ENCODE measurements around the gene ERC2. TPM values are rescaled to one million over a fixed set of nuclear protein-coding genes. Genes with fewer than 3 reads are reported as not detected.

Gene ERC2
- total and polyA plus RNA-seq, 7 experiments from 2014 or later: not detected

GRCh38 chr3:55704521-55704920 is 763.7 kb downstream of the ERC2 start:
- Mint-ChIP-seq H3K9me3 (peaks cover 0 to 8% (median 0%) of the 10 kb centered on the region in 11 donors), H3K4me1 (peaks cover 0 to 2% (median 0%) of the 10 kb centered on the region in 7 donors), H3K36me3 (no peaks in the 10 kb centered on the region), H3K27ac (no peak overlapping the region), H3K4me3 (no peak overlapping the region), H3K27me3 (peaks cover 0 to 6% (median 0%) of the 10 kb centered on the region in 5 donors)
- Histone ChIP-seq H3K27ac (ENCODE audit: low read depth, low read length) (no peak overlapping the region), H3K4me3 (ENCODE audit: low read length) (no peak overlapping the region), H3K9me3 (ENCODE audit: control insufficient read depth in 2 of 3, low read length in 3 of 3) (no peaks in the 10 kb centered on the region), H3K36me3 (ENCODE audit: control insufficient read depth in 2 of 3, insufficient read depth in 3 of 3, low read length in 3 of 3) (no peaks in the 10 kb centered on the region), H3K27me3 (ENCODE audit: control insufficient read depth in 2 of 2, insufficient read depth in 2 of 2, low read length in 2 of 2) (no peaks in the 10 kb centered on the region), H3K4me1 (ENCODE audit: control insufficient read depth in 2 of 2, insufficient read depth in 2 of 2, low read length in 2 of 2) (no peaks in the 10 kb centered on the region)
- DNase-seq (no peak), ATAC-seq (no peak)
- ChIA-PET POLR2A (no interaction called here), CTCF (no interaction called here)
- intact Hi-C loops (cut with micrococcal nuclease): no loop called here

- DNase-seq (no peak), ATAC-seq (no peak)
- Histone ChIP-seq H3K27ac (ENCODE audit: low read depth, low read length) (no peak overlapping the region), H3K4me1 (ENCODE audit: control insufficient read depth in 2 of 2, insufficient read depth in 2 of 2, low read length in 2 of 2) (no peaks in the 10 kb centered on the region), H3K4me3 (ENCODE audit: low read length) (no peak overlapping the region), H3K27me3 (ENCODE audit: control insufficient read depth in 2 of 2, insufficient read depth in 2 of 2, low read length in 2 of 2) (no peaks in the 10 kb centered on the region), H3K36me3 (ENCODE audit: control insufficient read depth in 2 of 3, insufficient read depth in 3 of 3, low read length in 3 of 3) (no peaks in the 10 kb centered on the region), H3K9me3 (ENCODE audit: control insufficient read depth in 2 of 3, low read length in 3 of 3) (no peaks in the 10 kb centered on the region)
- Mint-ChIP-seq H3K27me3 (peaks cover 0 to 4% (median 0%) of the 10 kb centered on the region in 5 donors), H3K27ac (no peak overlapping the region), H3K36me3 (no peaks in the 10 kb centered on the region), H3K9me3 (peaks cover 0 to 8% (median 0%) of the 10 kb centered on the region in 11 donors), H3K4me3 (no peak overlapping the region), H3K4me1 (peaks cover 0 to 2% (median 0%) of the 10 kb centered on the region in 7 donors)
- ChIA-PET CTCF (no interaction called here), POLR2A (no interaction called here)
- intact Hi-C loops (cut with micrococcal nuclease): no loop called here
Measured at GRCh38 chr3:55702822-55703221, 765.4 kb downstream of the ERC2 start.

DNA sequence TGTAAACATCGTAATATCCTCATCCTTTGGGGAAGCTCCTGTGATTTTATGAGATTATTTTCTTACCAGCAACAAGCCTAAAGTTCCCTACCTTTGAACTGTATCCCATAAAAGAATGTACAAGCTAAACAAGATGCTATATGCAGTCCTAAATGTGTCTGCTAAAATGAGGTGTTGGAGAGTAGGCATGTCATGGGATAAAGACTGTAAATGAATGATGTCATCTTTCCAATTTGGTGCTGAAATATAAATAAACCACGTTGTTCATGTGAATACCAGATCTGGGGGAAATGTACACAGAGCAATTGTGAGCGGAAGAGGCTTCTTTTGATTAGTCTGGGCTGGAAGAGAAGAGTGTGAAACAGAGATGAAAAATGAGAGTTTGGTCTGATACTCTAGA is 766.3 kb downstream of the ERC2 start:
- Histone ChIP-seq H3K4me3 (ENCODE audit: low read length) (no peak overlapping the region), H3K4me1 (ENCODE audit: control insufficient read depth in 2 of 2, insufficient read depth in 2 of 2, low read length in 2 of 2) (no peaks in the 10 kb centered on the region), H3K27me3 (ENCODE audit: control insufficient read depth in 2 of 2, insufficient read depth in 2 of 2, low read length in 2 of 2) (no peaks in the 10 kb centered on the region), H3K27ac (ENCODE audit: low read depth, low read length) (no peak overlapping the region), H3K9me3 (ENCODE audit: control insufficient read depth in 2 of 3, low read length in 3 of 3) (no peaks in the 10 kb centered on the region), H3K36me3 (ENCODE audit: control insufficient read depth in 2 of 3, insufficient read depth in 3 of 3, low read length in 3 of 3) (no peaks in the 10 kb centered on the region)
- ATAC-seq (no peak), DNase-seq (no peak)
- ChIA-PET POLR2A (no interaction called here), CTCF (no interaction called here)
- Mint-ChIP-seq H3K9me3 (peaks cover 0 to 8% (median 0%) of the 10 kb centered on the region in 11 donors), H3K36me3 (no peaks in the 10 kb centered on the region), H3K27me3 (peaks cover 0 to 4% (median 0%) of the 10 kb centered on the region in 5 donors), H3K27ac (no peak overlapping the region), H3K4me1 (peaks cover 0 to 2% (median 0%) of the 10 kb centered on the region in 7 donors), H3K4me3 (no peak overlapping the region)
- intact Hi-C loops (cut with micrococcal nuclease): no loop called here

GRCh38 chr3:55698831-55699230 is 769.4 kb downstream of the ERC2 start:
- peaks cover 0 to 8% (median 0%) of the 10 kb centered on the region in 11 donors for H3K9me3 Mint-ChIP-seq

GRCh38 chr3:55697177-55697865 is 770.9 kb downstream of the ERC2 start:
- Histone ChIP-seq H3K36me3 (ENCODE audit: control insufficient read depth in 2 of 3, insufficient read depth in 3 of 3, low read length in 3 of 3) (no peaks in the 10 kb centered on the region), H3K4me3 (ENCODE audit: low read length) (no peak overlapping the region), H3K4me1 (ENCODE audit: control insufficient read depth in 2 of 2, insufficient read depth in 2 of 2, low read length in 2 of 2) (no peaks in the 10 kb centered on the region), H3K27me3 (ENCODE audit: control insufficient read depth in 2 of 2, insufficient read depth in 2 of 2, low read length in 2 of 2) (no peaks in the 10 kb centered on the region), H3K9me3 (ENCODE audit: control insufficient read depth in 2 of 3, low read length in 3 of 3) (no peaks in the 10 kb centered on the region), H3K27ac (ENCODE audit: low read depth, low read length) (no peak overlapping the region)
- Mint-ChIP-seq H3K4me1 (no peaks in the 10 kb centered on the region), H3K9me3 (peaks cover 0 to 3% (median 0%) of the 10 kb centered on the region in 11 donors), H3K27me3 (peaks cover 0 to 6% (median 0%) of the 10 kb centered on the region in 5 donors), H3K4me3 (no peak overlapping the region), H3K27ac (no peak overlapping the region), H3K36me3 (no peaks in the 10 kb centered on the region)
- DNase-seq (no peak), ATAC-seq (no peak)
- POLR2A ChIA-PET: no interaction called here
- CTCF ChIA-PET: no interaction called here
- intact Hi-C loops (cut with micrococcal nuclease): no loop called here

More at GRCh38 chr3:55698831-55699230, 769.4 kb downstream of the ERC2 start:
- intact Hi-C loops (cut with micrococcal nuclease): no loop called here
- no peaks in the 10 kb centered on the region for H3K4me1 Mint-ChIP-seq
- Histone ChIP-seq H3K27me3 (ENCODE audit: control insufficient read depth in 2 of 2, insufficient read depth in 2 of 2, low read length in 2 of 2) (no peaks in the 10 kb centered on the region), H3K4me1 (ENCODE audit: control insufficient read depth in 2 of 2, insufficient read depth in 2 of 2, low read length in 2 of 2) (no peaks in the 10 kb centered on the region), H3K36me3 (ENCODE audit: control insufficient read depth in 2 of 3, insufficient read depth in 3 of 3, low read length in 3 of 3) (no peaks in the 10 kb centered on the region), H3K4me3 (ENCODE audit: low read length) (no peak overlapping the region), H3K9me3 (ENCODE audit: control insufficient read depth in 2 of 3, low read length in 3 of 3) (no peaks in the 10 kb centered on the region), H3K27ac (ENCODE audit: low read depth, low read length) (no peak overlapping the region)
- DNase-seq: no peak
- no peaks in the 10 kb centered on the region for H3K36me3 Mint-ChIP-seq
- H3K4me3 Mint-ChIP-seq: no peak overlapping the region
- ATAC-seq: no peak
- POLR2A ChIA-PET: no interaction called here
- H3K27me3 Mint-ChIP-seq: peaks cover 0 to 6% (median 0%) of the 10 kb centered on the region in 5 donors
- no peak overlapping the region for H3K27ac Mint-ChIP-seq
- CTCF ChIA-PET: no interaction called here

- Mint-ChIP-seq H3K27ac (no peak overlapping the region), H3K27me3 (peaks cover 0 to 13% (median 0%) of the 10 kb centered on the region in 5 donors), H3K4me1 (no peaks in the 10 kb centered on the region), H3K36me3 (no peaks in the 10 kb centered on the region), H3K9me3 (peaks cover 0 to 5% (median 0%) of the 10 kb centered on the region in 11 donors), H3K4me3 (no peak overlapping the region)
- H3K4me3 ChIP-seq (ENCODE audit: low read length): no peak overlapping the region
- no peaks in the 10 kb centered on the region for H3K27me3 ChIP-seq (ENCODE audit: control insufficient read depth in 2 of 2, insufficient read depth in 2 of 2, low read length in 2 of 2)
- no peaks in the 10 kb centered on the region for H3K36me3 ChIP-seq (ENCODE audit: control insufficient read depth in 2 of 3, insufficient read depth in 3 of 3, low read length in 3 of 3)
- no peak for ATAC-seq
- intact Hi-C loops (cut with micrococcal nuclease): no loop called here
- POLR2A ChIA-PET: no interaction called here
- H3K27ac ChIP-seq (ENCODE audit: low read depth, low read length): no peak overlapping the region
- CTCF ChIA-PET: no interaction called here
- DNase-seq: no peak
- H3K4me1 ChIP-seq (ENCODE audit: control insufficient read depth in 2 of 2, insufficient read depth in 2 of 2, low read length in 2 of 2): no peaks in the 10 kb centered on the region
- H3K9me3 ChIP-seq (ENCODE audit: control insufficient read depth in 2 of 3, low read length in 3 of 3): no peaks in the 10 kb centered on the region
Measured at GRCh38 chr3:55692957-55693558, 775.2 kb downstream of the ERC2 start.
